Epithelial cell of prostate (primary cell): ENCODE results near the gene LY6G6D.

ENCODE experiments used
- DNase-seq: peaks from one replicate; pipeline ENCODE4 v3.0.0-alpha.2; 2011; ENCODE audit warnings: low read depth, low spot score
- H3K27ac ChIP-seq: fragments of 450-650 bp; 2 replicates; pipeline ENCODE4 v1.5.1; 2017; ENCODE audit warnings: mild to moderate bottlenecking

Gene LY6G6D

GRCh38 chr6:31717499-31718222 lies 2.5 kb downstream of the LY6G6D start:
- no peak for DNase-seq

DNA sequence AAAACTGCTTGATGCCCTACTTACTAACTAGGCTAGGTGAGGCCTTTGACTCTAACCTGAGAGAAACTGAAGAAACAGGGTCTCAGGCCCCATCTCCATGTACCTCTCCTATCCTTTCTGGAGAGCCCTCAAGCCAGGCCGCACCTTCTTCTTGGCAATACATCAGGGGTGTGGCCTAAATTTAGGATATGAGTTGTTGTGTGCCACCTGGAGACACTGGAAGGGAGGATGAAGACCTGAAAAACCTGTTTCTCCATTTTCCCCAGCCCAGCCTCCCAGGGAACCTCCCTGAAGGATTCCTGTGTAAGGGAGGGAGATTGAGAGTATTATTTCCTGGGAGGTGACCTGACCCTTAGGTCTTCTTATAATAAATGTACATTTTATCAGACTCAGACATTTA lies 3.1 kb downstream of the LY6G6D start:
- peak overlapping the region; percentile 68 for H3K27ac ChIP-seq
- DNase-seq, result no peak

More at GRCh38 chr6:31717499-31718222, 2.5 kb downstream of the LY6G6D start:
- H3K27ac ChIP-seq, result peak overlapping the region; percentile 68

DNA sequence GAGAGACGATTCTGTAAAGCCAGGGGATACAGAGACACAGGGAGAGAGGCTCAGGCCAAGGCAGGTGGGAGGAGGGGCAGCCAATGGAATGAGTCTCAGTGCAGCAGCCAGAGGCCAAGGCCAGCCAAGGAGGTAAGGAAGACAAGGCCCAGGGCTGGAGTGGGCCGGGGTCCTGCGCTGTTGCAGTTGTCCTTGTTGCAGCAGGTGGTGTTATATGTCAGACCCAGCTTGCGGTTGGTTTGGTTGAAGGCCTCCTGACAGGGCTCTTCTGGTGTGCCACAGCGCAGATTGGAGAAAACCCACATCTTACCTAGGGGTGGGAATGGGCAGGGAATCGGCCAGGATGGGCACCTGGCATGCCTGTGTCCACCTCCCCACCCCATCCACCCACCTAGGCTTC lies 3.9 kb downstream of the LY6G6D start:
- no peak for DNase-seq
- H3K27ac ChIP-seq, result peak overlapping the region; percentile 68

- no peak for DNase-seq
- H3K27ac ChIP-seq, result peak overlapping the region; percentile 68
Observed at GRCh38 chr6:31720196-31720770, 5.1 kb downstream of the LY6G6D start.

- H3K27ac ChIP-seq, result peak within 1 kb of the TSS; percentile 68
- DNase-seq, result no peak
Observed at GRCh38 chr6:31721351-31722020, 6.3 kb downstream of the LY6G6D start, which contains the start of gene LY6G6C. LY6G6C (minus strand) TSS chr6:31721746; CDS start chr6:31721679, 67 bp downstream.

DNA sequence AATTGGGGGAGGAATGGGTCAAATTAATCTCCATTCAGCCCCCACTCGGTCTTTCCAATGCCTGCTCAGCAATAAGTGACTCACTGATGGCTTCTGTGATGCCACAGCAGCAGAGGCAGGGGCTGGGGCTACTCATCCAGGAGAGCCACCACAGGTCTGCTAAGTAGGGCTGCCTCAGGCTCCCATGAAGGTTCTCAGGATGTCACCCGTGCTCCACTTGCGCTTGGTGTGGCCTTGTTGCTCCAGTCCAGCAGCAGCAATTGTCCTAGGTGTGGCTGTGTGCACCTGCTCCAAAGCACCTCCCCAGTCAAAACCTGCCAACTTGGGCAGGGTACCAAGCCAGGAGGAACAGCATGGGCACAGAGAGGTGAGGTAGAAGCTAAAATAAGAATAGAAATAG lies 7.0 kb downstream of the LY6G6D start:
- no peak for DNase-seq
- no peak overlapping the region for H3K27ac ChIP-seq

- no peak within 1 kb of the TSS for H3K27ac ChIP-seq
- no peak for DNase-seq
Observed at GRCh38 chr6:31723245-31723979, 8.3 kb downstream of the LY6G6D start, which contains the start of gene MPIG6B. MPIG6B (plus strand) TSS chr6:31723373; CDS start chr6:31723384, 11 bp downstream.

DNA sequence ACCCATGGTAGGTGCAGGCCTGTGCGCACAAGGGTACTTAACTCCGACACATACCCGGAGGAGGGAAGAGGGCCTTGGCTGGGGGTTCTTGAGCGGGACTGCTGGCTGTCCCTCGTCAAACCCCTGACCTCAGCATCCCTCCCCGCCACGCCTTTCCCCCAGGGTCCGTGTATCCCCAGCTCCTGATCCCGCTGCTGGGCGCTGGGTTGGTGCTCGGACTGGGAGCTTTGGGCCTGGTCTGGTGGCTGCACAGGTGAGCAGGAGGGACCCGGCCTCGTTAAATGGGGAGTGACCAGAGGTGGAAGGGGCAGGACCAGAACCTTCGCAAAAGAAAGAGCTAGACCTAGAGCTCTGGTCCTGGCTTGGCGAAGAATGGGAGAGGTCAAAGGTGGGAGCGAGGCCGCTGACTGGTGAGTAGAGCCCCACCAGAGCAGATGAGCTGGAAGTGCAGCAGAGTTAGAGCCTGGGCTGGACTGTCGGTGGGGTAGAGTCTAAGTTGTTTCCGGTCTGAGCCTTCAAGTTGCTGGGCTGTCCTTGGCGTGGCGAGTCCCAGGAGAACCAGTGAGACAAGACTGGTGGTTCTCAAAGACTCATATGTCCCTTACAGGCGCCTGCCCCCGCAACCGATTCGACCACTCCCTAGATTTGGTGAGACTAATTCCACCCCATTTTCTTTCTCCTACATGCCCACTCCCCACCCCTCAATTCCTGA lies 9.0 kb downstream of the LY6G6D start:
- H3K27ac ChIP-seq, result no peak overlapping the region
- no peak for DNase-seq

GRCh38 chr6:31725502-31726350 lies 10.6 kb downstream of the LY6G6D start:
- H3K27ac ChIP-seq, result no peak overlapping the region
- DNase-seq, result no peak

- DNase-seq, result no peak
- no peak overlapping the region for H3K27ac ChIP-seq
Observed at GRCh38 chr6:31727034-31727716, 12.0 kb downstream of the LY6G6D start.

DNA sequence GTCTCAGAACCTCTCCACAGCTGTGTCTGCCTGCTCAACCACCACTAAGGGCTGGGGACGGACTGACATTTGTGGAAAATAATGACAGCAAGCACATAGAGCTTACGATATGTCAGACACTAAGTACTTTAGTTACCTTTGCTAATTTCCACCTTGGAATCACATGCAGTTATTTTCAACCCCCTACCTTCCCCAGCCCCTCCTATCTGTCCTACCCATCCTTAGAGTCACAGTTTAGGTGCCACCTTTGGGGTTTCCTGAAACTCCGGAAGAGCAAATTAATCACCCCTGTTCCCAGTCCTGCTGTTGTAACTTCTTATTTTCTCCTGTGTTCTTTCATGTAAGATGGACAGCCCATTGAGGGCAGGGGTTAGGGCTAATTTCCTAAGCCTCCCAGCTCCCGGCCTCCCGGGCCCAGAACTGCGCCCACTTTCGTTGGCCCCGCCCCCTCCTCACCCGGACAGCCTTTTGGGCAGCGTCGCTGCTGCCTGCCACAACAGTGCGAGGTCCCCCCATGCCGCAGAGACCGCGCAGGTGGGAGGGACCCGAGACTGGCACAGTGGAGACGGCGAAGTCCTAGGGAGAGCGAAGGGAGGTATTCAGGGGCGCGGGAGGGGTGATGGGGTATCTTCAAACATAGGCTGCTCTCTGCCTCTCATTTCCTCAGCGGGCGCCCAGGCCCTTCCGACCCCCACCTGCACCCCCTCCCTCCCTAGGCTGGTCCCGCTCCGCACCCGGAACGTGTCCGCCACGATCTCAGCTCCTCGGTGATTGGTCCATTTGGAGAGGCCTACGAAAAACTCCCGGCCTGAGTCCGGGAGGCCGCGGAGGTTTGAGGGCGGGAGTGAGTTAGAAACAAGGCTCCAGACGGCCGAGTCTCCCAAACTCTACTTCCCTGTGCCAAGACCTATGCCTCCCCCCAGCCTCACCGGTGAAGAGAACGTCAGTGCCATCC lies 12.8 kb downstream of the LY6G6D start:
- DNase-seq, result no peak
- no peak overlapping the region for H3K27ac ChIP-seq

DNA sequence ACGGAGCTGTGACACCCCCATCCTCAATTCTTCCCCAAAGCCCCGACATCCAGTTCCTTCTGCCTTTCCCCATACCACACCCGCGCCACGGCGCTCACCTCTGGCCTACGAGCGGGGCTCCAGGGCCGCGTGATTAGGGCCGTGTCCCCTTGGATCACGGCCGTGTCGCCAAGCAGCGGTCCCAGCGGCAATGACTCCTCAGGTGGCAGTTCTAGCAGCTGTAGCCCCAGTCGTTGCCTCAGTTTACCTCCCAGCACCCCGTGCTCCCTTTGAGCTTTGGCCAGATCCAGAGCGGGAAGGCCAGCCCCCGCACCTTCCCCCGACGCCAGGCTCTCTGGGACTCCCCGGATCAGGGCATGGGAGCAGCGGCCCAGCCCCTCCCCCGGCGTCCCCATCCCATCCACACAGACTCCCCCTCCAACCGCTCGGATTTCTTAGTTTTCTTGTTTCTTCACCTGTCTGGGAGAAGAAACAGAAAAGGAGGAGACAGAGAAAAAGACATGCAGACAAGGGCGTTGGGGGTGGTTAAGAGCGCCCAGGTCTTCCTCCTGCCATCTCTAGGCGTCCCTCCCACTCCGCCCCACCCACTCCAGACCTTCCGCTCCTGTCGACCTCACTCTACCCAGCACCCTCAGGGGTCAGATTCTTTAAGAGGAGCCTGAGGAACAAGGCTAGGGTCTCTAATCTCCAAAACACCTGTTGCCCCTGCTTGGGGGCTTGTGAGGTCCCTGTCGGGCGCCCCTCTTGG lies 13.8 kb downstream of the LY6G6D start, which contains the start of gene DDAH2:
TSS of gene DDAH2 (minus strand) at position 533 of the 748 bp plus-strand sequence. CDS start at position 395, 138 bp downstream.
- DNase-seq, result no peak
- peak within 1 kb of the TSS; percentile 67 for H3K27ac ChIP-seq

DNA sequence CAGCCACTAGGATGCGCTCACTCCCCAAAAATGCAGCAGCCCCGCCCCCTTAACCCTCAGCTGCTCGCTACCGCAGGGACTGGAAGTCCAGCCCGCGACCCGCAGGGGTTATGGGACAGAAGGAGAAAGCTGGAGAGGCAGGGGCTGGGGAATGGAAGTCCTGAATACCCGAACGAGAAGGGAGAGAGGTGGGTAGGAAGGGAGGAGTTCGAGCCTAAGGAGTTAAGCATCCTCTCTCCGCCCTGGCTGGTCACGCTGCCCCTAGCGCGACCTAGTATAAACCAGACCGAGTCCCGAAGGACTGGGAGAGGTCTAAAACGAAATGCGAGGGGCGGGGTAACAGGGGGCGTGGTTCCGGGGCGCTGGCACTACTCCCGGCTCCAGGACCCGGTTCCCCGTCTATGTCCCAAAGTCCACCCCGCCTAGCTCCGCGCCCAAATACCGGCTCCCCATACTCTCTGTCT lies 14.4 kb downstream of the LY6G6D start:
- DNase-seq, result no peak
- peak overlapping the region; percentile 67 for H3K27ac ChIP-seq

DNA sequence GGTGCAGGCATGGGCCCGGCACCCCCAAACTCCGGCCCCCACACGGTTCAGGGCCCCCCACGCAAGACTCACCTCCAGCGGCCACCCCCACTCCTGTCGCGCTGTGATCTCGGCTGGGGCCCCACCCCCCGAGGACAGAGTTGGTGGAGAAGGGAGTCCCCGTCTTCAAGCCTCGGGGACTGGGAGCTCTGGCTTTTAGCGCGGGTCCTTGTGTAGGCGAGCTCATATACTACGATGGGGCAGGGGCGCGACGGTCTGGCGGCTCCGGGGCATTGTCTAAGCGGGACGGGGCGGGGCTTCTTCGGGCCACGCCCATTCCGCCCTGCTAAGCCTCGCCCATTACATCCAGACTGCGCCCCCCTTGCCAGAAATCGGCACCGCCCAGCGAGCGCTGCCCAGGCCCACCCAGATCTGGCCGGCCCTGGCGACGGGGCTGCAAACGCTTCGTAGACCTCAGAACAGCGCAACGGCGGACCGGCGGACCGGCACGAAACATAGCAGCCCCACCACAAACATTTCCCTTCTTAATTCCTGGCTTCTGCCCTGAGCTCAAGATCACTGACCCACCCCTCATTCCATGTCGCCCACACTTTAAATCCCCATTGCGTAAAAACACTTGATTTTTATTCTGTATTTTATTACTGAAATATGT lies 15.0 kb downstream of the LY6G6D start:
- no peak for DNase-seq
- H3K27ac ChIP-seq, result peak overlapping the region; percentile 67

- DNase-seq, result no peak
- H3K27ac ChIP-seq, result peak overlapping the region; percentile 67
Observed at GRCh38 chr6:31730631-31731086, 15.5 kb downstream of the LY6G6D start.

- DNase-seq, result no peak
- no peak overlapping the region for H3K27ac ChIP-seq
Observed at GRCh38 chr6:31732029-31732428, 16.9 kb downstream of the LY6G6D start.
